ENCODE results near the gene TRIM45.
"Not testable (repeated sequence)": the region's sequence is repeated elsewhere in the genome, so short reads cannot be mapped to it uniquely, and the experiment has no call there.

Gene TRIM45

GRCh38 chr1:117105722-117106121 is 15.8 kb downstream of the TRIM45 start:
- no peak for TF ChIP-seq CTCF (IDR thresholded peaks at IDR 0.05; ENCODE audit: insufficient read depth, low read length, poor library complexity, severe bottlenecking)
- Histone ChIP-seq H3K36me3 (ENCODE audit: control insufficient read depth, insufficient read depth, low read length) (peaks cover 14% of the 10 kb centered on the region), H3K27me3 (replicated peaks; ENCODE audit: control insufficient read depth, insufficient read depth, low read length) (no peaks in the 10 kb centered on the region), H3K4me3 (replicated peaks; ENCODE audit: low read depth, low read length) (no peak overlapping the region)
- DNase-seq (ENCODE audit: extremely low read depth, insufficient read length): no peak

DNA sequence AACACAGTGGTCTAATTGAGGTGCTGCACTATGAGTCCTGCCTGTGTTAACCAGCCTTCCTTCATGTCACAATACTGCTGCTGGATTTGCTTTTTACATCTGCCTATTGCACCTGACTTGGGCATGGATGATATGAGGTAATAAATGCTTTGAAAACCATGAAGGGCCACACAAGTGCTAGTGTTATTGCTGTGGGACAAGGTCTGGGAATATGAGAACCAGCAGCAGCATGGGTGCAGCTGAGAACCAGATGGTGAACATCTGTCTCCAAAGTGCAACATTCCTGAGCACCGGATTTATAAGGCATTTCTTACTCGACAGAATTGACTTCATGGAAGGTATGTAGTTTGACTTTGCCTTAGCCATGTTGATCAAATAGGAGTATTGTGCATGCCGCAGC is 16.6 kb downstream of the TRIM45 start:
- Histone ChIP-seq H3K36me3 (ENCODE audit: control insufficient read depth, insufficient read depth, low read length) (peaks cover 18% of the 10 kb centered on the region), H3K4me3 (replicated peaks; ENCODE audit: low read depth, low read length) (no peak overlapping the region), H3K27me3 (replicated peaks; ENCODE audit: control insufficient read depth, insufficient read depth, low read length) (no peaks in the 10 kb centered on the region)
- no peak for DNase-seq (ENCODE audit: extremely low read depth, insufficient read length)
- no peak for TF ChIP-seq CTCF (IDR thresholded peaks at IDR 0.05; ENCODE audit: insufficient read depth, low read length, poor library complexity, severe bottlenecking)

DNA sequence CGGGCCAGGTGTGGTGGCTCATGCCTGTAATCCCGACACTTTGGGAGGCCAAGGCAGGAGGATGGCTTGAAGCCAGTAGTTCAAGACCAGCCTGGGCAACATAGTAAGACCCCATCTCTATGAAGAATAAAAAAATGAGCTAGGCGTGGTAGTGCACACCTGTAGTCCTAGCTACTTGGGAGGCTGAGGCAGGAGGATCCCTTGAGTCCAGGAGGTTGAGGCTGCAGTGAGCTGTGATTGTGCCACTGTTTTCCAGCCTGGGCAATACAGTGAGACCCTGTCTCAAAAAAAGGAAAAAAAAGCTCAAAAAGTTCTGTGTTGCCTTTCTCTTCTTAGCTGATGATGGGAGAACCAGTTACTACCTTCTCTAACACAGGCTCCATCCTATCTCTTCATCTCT is 19.7 kb downstream of the TRIM45 start:
- not testable (repeated sequence) for DNase-seq (ENCODE audit: extremely low read depth, insufficient read length); H3K27me3 ChIP-seq (replicated peaks; ENCODE audit: control insufficient read depth, insufficient read depth, low read length); H3K4me3 ChIP-seq (replicated peaks; ENCODE audit: low read depth, low read length)
- peaks cover 27% of the 10 kb centered on the region for H3K36me3 ChIP-seq (ENCODE audit: control insufficient read depth, insufficient read depth, low read length)

DNA sequence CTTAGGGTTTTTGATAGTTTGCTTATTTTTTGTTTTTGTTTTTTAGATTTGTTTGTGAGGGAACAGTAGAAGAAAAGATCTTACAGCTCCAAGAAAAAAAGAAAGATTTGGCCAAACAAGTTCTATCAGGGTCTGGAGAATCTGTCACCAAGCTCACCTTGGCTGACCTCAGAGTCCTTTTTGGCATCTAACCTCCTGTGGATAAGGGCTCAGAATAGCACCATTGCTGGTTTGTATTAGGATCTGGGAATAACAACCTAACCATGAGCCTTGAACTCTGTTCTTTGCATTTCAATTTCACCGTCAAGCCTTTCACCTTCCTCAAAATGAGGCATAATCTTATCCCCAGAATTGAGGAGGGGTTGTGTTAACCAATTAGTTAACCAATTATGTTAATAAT is 20.2 kb downstream of the TRIM45 start:
- Histone ChIP-seq H3K27me3 (replicated peaks; ENCODE audit: control insufficient read depth, insufficient read depth, low read length) (no peaks in the 10 kb centered on the region), H3K36me3 (ENCODE audit: control insufficient read depth, insufficient read depth, low read length) (peaks cover 27% of the 10 kb centered on the region), H3K4me3 (replicated peaks; ENCODE audit: low read depth, low read length) (no peak overlapping the region)
- TF ChIP-seq CTCF (IDR thresholded peaks at IDR 0.05; ENCODE audit: insufficient read depth, low read length, poor library complexity, severe bottlenecking): no peak
- no peak for DNase-seq (ENCODE audit: extremely low read depth, insufficient read length)

- no peak for TF ChIP-seq CTCF (IDR thresholded peaks at IDR 0.05; ENCODE audit: insufficient read depth, low read length, poor library complexity, severe bottlenecking)
- H3K27me3 ChIP-seq (replicated peaks; ENCODE audit: control insufficient read depth, insufficient read depth, low read length): no peaks in the 10 kb centered on the region
- H3K36me3 ChIP-seq (ENCODE audit: control insufficient read depth, insufficient read depth, low read length): peaks cover 42% of the 10 kb centered on the region
- DNase-seq (ENCODE audit: extremely low read depth, insufficient read length): no peak
- H3K4me3 ChIP-seq (replicated peaks; ENCODE audit: low read depth, low read length): no peak overlapping the region
Measured at GRCh38 chr1:117098287-117098890, 23.2 kb downstream of the TRIM45 start.

DNA sequence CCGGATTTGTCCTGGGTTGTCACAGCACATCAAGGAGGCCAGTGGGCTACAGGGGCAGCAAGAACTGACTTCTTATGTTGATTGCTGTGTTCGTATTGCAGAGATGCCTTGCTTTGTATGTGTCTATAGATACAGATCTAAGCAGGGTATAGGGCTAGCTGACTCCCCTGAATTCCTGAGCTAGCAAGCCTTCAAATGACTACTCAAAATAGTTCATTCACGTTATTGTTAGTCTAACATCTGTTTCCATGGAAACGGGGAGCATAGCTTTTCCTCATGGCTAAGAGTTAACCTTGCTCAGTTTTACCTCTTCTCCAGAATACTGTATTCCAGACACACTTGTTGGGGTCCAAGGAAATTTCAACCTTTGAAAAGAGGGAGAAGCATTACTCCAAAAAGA is 24.1 kb downstream of the TRIM45 start:
- peaks cover 42% of the 10 kb centered on the region for H3K36me3 ChIP-seq (ENCODE audit: control insufficient read depth, insufficient read depth, low read length)
- no peaks in the 10 kb centered on the region for H3K27me3 ChIP-seq (replicated peaks; ENCODE audit: control insufficient read depth, insufficient read depth, low read length)

More for the DNA sequence above, 24.1 kb downstream of the TRIM45 start:
- no peak for TF ChIP-seq CTCF (IDR thresholded peaks at IDR 0.05; ENCODE audit: insufficient read depth, low read length, poor library complexity, severe bottlenecking)
- no peak for DNase-seq (ENCODE audit: extremely low read depth, insufficient read length)
- no peak overlapping the region for H3K4me3 ChIP-seq (replicated peaks; ENCODE audit: low read depth, low read length)

Measured in GM06990 (cell line).